WERI-Rb-1 (cell line): ENCODE measurements around the gene UNC5CL.

Source experiments
- DNase-seq: peaks from one replicate; pipeline ENCODE4 v3.0.0-alpha.2; 2020
- H3K27ac ChIP-seq: fragments of 250-450 bp; sonication (Bioruptor Pico); 2 replicates; pipeline ENCODE4 v1.5.1; 2020; ENCODE audit warnings: mild to moderate bottlenecking, moderate library complexity
- H3K27me3 ChIP-seq: fragments of 250-450 bp; sonication (Bioruptor Pico); 2 replicates; pipeline ENCODE4 v1.5.1; 2021; ENCODE audit warnings: mild to moderate bottlenecking, low read depth, moderate library complexity; ENCODE audit not compliant: insufficient read depth, severe bottlenecking
- H3K36me3 ChIP-seq: fragments of 250-450 bp; sonication (Bioruptor Pico); 2 replicates; pipeline ENCODE4 v1.5.1; 2020; ENCODE audit warnings: mild to moderate bottlenecking, moderate library complexity
- H3K4me3 ChIP-seq: 2 replicates; pipeline ENCODE4 v1.5.1; 2011; ENCODE audit warnings: low read depth, mild to moderate bottlenecking, control low read depth, low read length
- H3K9me3 ChIP-seq: fragments of 250-450 bp; sonication (Bioruptor Pico); 2 replicates; pipeline ENCODE4 v1.5.1; 2021; ENCODE audit warnings: mild to moderate bottlenecking, moderate library complexity; ENCODE audit not compliant: severe bottlenecking
- CTCF ChIP-seq: IDR thresholded peaks from 2 replicates; pipeline ENCODE4 v1.5.1; 2011; ENCODE audit warnings: low read depth, mild to moderate bottlenecking, control low read depth, inconsistent platforms, low read length

Gene UNC5CL

GRCh38 chr6:41040940-41041536 is 2.0 kb upstream of the UNC5CL start:
- H3K4me3 ChIP-seq = no peak overlapping the region
- H3K27ac ChIP-seq = no peak overlapping the region
- TF ChIP-seq CTCF = no peak
- no peaks in the 10 kb centered on the region for H3K9me3 ChIP-seq
- H3K36me3 ChIP-seq = no peaks in the 10 kb centered on the region
- DNase-seq = no peak
- H3K27me3 ChIP-seq = no peaks in the 10 kb centered on the region

GRCh38 chr6:41040101-41040939 is 1.3 kb upstream of the UNC5CL start:
- Histone ChIP-seq H3K36me3 (no peaks in the 10 kb centered on the region), H3K27ac (no peak overlapping the region), H3K9me3 (no peaks in the 10 kb centered on the region), H3K4me3 (no peak overlapping the region), H3K27me3 (no peaks in the 10 kb centered on the region)
- DNase-seq = no peak
- no peak for TF ChIP-seq CTCF

- no peak for TF ChIP-seq CTCF
- no peak overlapping the region for H3K27ac ChIP-seq
- H3K9me3 ChIP-seq = no peaks in the 10 kb centered on the region
- H3K4me3 ChIP-seq = no peak overlapping the region
- no peak for DNase-seq
- no peaks in the 10 kb centered on the region for H3K27me3 ChIP-seq
- no peaks in the 10 kb centered on the region for H3K36me3 ChIP-seq
Measured at GRCh38 chr6:41038205-41038604, 816 bp downstream of the UNC5CL start.

- no peak for DNase-seq
Measured at GRCh38 chr6:41037107-41037900, 1.7 kb downstream of the UNC5CL start.

GRCh38 chr6:41036601-41037000 is 2.4 kb downstream of the UNC5CL start:
- H3K36me3 ChIP-seq = no peaks in the 10 kb centered on the region

More at GRCh38 chr6:41037107-41037900, 1.7 kb downstream of the UNC5CL start:
- Histone ChIP-seq H3K27ac (no peak overlapping the region), H3K27me3 (no peaks in the 10 kb centered on the region), H3K4me3 (no peak overlapping the region), H3K9me3 (no peaks in the 10 kb centered on the region), H3K36me3 (no peaks in the 10 kb centered on the region)
- TF ChIP-seq CTCF = no peak

More at GRCh38 chr6:41036601-41037000, 2.4 kb downstream of the UNC5CL start:
- Histone ChIP-seq H3K4me3 (no peak overlapping the region), H3K27me3 (no peaks in the 10 kb centered on the region), H3K27ac (no peak overlapping the region), H3K9me3 (no peaks in the 10 kb centered on the region)
- no peak for TF ChIP-seq CTCF
- no peak for DNase-seq
